ENCODE results near the gene TP63.

GRCh38 chr3:189737619-189738018 is 106.4 kb downstream of the TP63 start:
- TF ChIP-seq POLR2A (IDR thresholded peaks at IDR 0.05) = no peak
- no peak for TF ChIP-seq POLR2AphosphoS5 (IDR thresholded peaks at IDR 0.05)
